GM21619 (cell line): Measurements from ENCODE around the gene METRNL.
A peak's percentile ranks its signal among the peaks of the same experiment; 100 is the strongest.
"Not testable (repeated sequence)": the region's sequence is repeated elsewhere in the genome, so short reads cannot be mapped to it uniquely, and the experiment has no call there.

Experiments
- ATAC-seq: cut with Tn5 transposase; IDR thresholded peaks from one replicate; pipeline ENCODE4 v1.9.1; 2021; ENCODE audit not compliant: unreplicated experiment

Gene METRNL

GRCh38 chr17:83051396-83052240, 27.8 kb upstream of the METRNL start:
- ATAC-seq: peak; percentile 83

- peak; percentile 3 for ATAC-seq
These were observed 27.2 kb upstream of the METRNL start for GRCh38 chr17:83052241-83052564.

GRCh38 chr17:83053021-83053681, 26.3 kb upstream of the METRNL start:
- no peak for ATAC-seq

DNA sequence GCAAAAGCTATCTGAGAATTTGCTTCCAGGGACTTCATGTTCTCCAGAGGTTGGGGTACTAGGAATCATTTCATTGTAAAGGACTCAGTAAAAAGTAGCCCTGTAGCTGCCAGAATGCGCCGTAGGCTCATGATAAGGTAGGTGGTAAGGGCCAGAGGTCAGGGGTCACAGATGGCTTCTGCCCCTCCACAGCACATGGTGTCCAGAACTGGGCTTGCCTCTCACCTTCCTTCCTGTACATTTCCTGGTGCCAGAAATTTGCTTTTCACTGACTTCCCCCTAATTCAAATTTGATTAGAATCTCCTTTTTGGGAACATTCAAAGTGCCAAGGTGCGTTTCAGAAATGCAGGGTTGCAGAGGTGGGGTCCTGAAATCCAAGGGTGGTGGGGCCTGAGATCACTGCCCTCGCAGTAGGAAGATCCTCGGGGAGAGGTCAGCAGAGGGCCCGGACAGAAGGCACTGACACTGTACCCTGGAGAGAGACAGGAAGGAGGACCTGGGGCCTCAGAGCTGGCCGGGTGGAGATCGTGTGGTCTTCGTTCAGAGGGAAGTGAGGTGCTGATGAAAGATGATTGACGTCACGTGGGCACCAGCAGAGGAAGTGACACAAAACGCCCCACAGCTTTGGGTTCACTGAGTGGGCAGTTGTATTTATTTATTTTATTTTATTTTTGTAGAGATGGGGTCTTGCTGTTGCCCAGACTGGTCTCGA, 25.5 kb upstream of the METRNL start:
- ATAC-seq: no peak

- ATAC-seq: no peak
These were observed 24.8 kb upstream of the METRNL start for GRCh38 chr17:83054518-83055125.

GRCh38 chr17:83055176-83055575, 24.2 kb upstream of the METRNL start:
- not testable (repeated sequence) for ATAC-seq

- ATAC-seq: no peak
These were observed 23.4 kb upstream of the METRNL start for GRCh38 chr17:83055911-83056582.

- no peak for ATAC-seq
These were observed 22.6 kb upstream of the METRNL start for GRCh38 chr17:83056583-83057396.

GRCh38 chr17:83057397-83057761, 22.0 kb upstream of the METRNL start:
- no peak for ATAC-seq

- no peak for ATAC-seq
These were observed 21.6 kb upstream of the METRNL start for GRCh38 chr17:83057793-83058265.

GRCh38 chr17:83058266-83058798, 21.1 kb upstream of the METRNL start:
- no peak for ATAC-seq

- ATAC-seq: no peak
These were observed 17.8 kb upstream of the METRNL start for GRCh38 chr17:83061586-83061985.

DNA sequence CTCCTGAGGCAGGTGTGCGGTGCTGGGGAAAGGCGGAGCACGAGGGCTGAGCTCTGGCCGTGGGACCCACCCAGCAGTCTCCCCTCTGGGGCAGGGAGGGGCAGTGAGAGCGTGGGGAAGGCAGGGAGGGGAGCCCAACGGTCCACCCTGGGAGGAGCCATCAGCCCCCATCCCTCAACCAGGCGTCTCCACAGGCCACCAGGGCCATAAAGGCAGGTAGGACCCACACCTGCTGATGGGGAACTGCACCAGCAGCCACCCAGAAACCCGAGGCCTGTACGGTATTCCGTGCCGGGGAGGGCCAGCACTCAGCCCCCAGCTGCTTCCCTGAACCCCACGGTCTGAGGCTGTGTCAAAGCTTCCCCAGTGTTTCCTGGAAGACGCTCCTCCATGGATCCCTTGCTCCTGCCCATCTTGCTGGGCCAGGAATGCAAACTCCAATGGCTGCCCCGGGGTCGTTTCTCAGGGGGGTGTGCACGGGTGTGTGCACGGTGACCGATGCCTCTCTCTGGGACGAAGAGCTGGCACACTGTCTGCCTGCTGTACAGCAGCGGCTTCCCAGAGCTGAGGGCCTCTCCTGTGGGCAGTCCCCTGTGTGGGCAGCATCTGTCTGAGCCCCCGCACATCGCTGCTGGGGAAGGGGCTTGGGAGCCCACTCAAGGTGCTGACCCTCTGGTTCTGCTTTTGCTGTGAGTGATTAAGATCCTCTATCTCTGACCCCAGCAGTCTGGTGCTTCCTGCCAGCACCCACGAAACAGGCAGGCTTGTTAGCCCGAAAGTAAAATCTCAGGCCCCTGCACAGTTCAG, 17.2 kb upstream of the METRNL start:
- no peak for ATAC-seq

GRCh38 chr17:83062818-83063671, 16.4 kb upstream of the METRNL start:
- no peak for ATAC-seq

- no peak for ATAC-seq
These were observed 15.2 kb upstream of the METRNL start for GRCh38 chr17:83064021-83064731.

DNA sequence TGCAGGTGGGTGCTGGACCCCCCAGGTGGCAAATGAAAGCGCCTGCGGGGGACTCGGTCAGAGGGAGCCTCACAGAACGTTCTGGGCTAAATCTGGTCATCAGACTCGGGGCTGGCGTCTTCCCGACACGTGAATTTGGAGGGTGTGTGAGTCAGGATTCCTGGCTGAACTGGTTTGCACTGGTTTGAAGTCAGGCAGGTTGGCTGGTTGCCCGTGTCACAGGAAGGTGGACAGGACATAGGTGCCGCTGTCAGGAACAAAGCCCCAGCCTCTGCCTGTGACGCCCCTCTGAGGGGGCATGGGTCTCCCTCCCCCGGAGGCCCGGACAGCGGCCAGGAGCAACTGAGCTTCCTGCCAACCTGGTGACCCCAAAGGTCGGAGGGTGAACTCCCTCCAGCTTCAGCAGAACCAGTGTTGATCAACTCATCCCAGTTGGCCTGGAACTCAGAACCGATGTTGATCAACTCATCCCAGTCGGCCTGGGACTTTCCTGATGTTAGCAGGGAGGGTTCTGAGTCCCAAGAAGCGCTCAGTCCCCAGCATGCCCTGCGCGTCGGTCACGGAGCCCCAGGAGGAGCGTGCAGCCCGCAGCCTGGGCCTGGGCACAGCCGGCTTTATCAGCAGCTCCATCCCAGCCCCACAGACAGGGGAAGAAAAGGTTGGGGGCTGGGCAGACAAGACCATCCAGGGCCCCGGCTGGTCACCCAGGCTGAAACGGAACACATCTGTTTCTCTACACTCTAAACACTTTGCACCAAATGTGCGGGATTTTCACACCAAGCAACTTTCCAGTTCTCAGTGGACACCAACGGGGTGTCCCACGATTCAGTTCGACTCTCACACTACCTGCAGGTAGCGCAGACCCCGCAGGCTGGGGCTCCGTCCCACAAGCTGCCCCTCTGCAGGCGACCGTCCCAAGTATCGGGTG, 14.4 kb upstream of the METRNL start:
- ATAC-seq: no peak
